GM12878 (cell line): ENCODE measurements around the gene CTSE. TPM values are rescaled to one million over a fixed set of nuclear protein-coding genes. Genes with fewer than 3 reads are reported as not detected.

Experiments used
- ATAC-seq: fragments of 200-7000 bp; cut with Tn5 transposase; 3 replicates; pipeline ENCODE4 v1.9.1; 2020; ENCODE audit warnings: mild to moderate bottlenecking, moderate library complexity
- BruUV-seq: library from RNA; stranded (reverse); fragments of 400-500 nt; replicated peaks from 2 replicates; lab custom pipeline; 2021; lab: Mats Ljungman, UMichigan
- CTCF ChIA-PET: fragments of 300-600 bp; sonication (Branson Sonifier 250); formaldehyde crosslinking; extraction: SDS; loops from one replicate; lab custom pipeline; 2021; ENCODE audit warnings: inconsistent platforms; lab: Yijun Ruan, JAX
- POLR2A ChIA-PET: fragments of 350-600 bp; formaldehyde crosslinking; extraction: SDS; loops from one replicate; lab custom pipeline; 2021; ENCODE audit warnings: inconsistent platforms; lab: Charles Lee
- RAD21 ChIA-PET: fragments of 300-600 bp; sonication (Branson Sonifier 250); formaldehyde crosslinking; loops from one replicate; lab custom pipeline; 2023; ENCODE audit warnings: antibody characterized with exemption; ENCODE audit not compliant: unreplicated experiment; lab: Charles Lee
- SMC1A ChIA-PET: fragments of 300-600 bp; sonication (Branson Sonifier 250); formaldehyde crosslinking; loops from one replicate; lab custom pipeline; 2023; ENCODE audit not compliant: unreplicated experiment, uncharacterized antibody; lab: Charles Lee
- DNase-seq: peaks from one replicate; pipeline ENCODE4 v3.0.0-alpha.2; 2011; ENCODE audit warnings: low read depth, low spot score
- FAIRE-seq: peaks from 3 replicates; lab custom pipeline; 2011; peaks lifted over from hg19 to GRCh38; lab: Jason Lieb, UNC
- H2AFZ ChIP-seq: 2 replicates; pipeline ENCODE4 v1.6.0; 2011; ENCODE audit warnings: low read depth, low read length, control low read depth; ENCODE audit not compliant: control insufficient read depth
- H3K27ac ChIP-seq: 2 replicates; pipeline ENCODE4 v1.5.1; 2011; ENCODE audit warnings: control low read depth; ENCODE audit not compliant: control insufficient read depth, insufficient read depth
- H3K27me3 ChIP-seq, 2 experiments: replicated peaks in 1 of 2; 2 replicates each; pipeline versions ENCODE4 v1.6.0 to v1.6.1; 2011; ENCODE audit warnings: low read length in 1 of 2; ENCODE audit not compliant: control insufficient read depth in 2 of 2, insufficient read depth in 2 of 2
- H3K36me3 ChIP-seq, 2 experiments: 2 replicates each; pipeline ENCODE4 v1.5.1; 2011; ENCODE audit warnings: low read length in 1 of 2; ENCODE audit not compliant: control insufficient read depth in 2 of 2, insufficient read depth in 2 of 2
- H3K4me1 ChIP-seq: 2 replicates; pipeline ENCODE4 v1.6.1; 2011; ENCODE audit warnings: mild to moderate bottlenecking, low read length, moderate library complexity, mixed read lengths; ENCODE audit not compliant: control insufficient read depth, insufficient read depth
- H3K4me2 ChIP-seq: 2 replicates; pipeline ENCODE4 v1.6.0; 2011; ENCODE audit warnings: control low read depth; ENCODE audit not compliant: control insufficient read depth, insufficient read depth
- H3K4me3 ChIP-seq: fragments of 200-600 bp; sonication (generic); 2 replicates; pipeline ENCODE4 v1.5.1; 2016
- H3K79me2 ChIP-seq: 2 replicates; pipeline ENCODE4 v1.6.0; 2011; ENCODE audit warnings: low read length; ENCODE audit not compliant: control insufficient read depth, insufficient read depth
- H3K9ac ChIP-seq: 2 replicates; pipeline ENCODE4 v1.8.0; 2011; ENCODE audit warnings: low read length, control low read depth, mixed read lengths; ENCODE audit not compliant: control insufficient read depth, insufficient read depth
- H3K9me3 ChIP-seq: replicated peaks from 3 replicates; pipeline ENCODE4 v1.5.1; 2011; ENCODE audit warnings: mild to moderate bottlenecking, low read length; ENCODE audit not compliant: control insufficient read depth, insufficient read depth
- H4K20me1 ChIP-seq: 2 replicates; pipeline ENCODE4 v1.6.0; 2011; ENCODE audit not compliant: control insufficient read depth, insufficient read depth
- CBFB ChIP-seq: IDR thresholded peaks from 2 replicates; pipeline ENCODE4 v1.6.1; 2016; ENCODE audit warnings: antibody characterized with exemption, low read depth
- EGR1 ChIP-seq, 2 experiments: IDR thresholded peaks; 1 replicate in 1 of 2; 2 replicates in 1 of 2; pipeline ENCODE4 v1.6.1; 2011 to 2012; ENCODE audit warnings: low read depth in 2 of 2, low read length in 2 of 2, borderline replicate concordance in 1 of 2, mild to moderate bottlenecking in 1 of 2, moderate library complexity in 1 of 2
- EZH2 ChIP-seq: IDR thresholded peaks from 2 replicates; pipeline ENCODE4 v1.6.1; 2012; ENCODE audit warnings: low read depth, mild to moderate bottlenecking, control low read depth, inconsistent platforms, low read length, borderline replicate concordance; ENCODE audit not compliant: control insufficient read depth
- HSF1 ChIP-seq: fragments of 150-350 bp; IDR thresholded peaks from 2 replicates; pipeline ENCODE4 v1.6.1; 2014; ENCODE audit warnings: mild to moderate bottlenecking, low read depth, low read length
- IRF5 ChIP-seq: fragments of 450-650 bp; IDR thresholded peaks from 2 replicates; pipeline ENCODE4 v1.6.1; 2017; ENCODE audit warnings: borderline replicate concordance
- KLF5 ChIP-seq: fragments of 450-650 bp; IDR thresholded peaks from 2 replicates; pipeline ENCODE4 v1.6.1; 2014; ENCODE audit warnings: mild to moderate bottlenecking; ENCODE audit not compliant: partially characterized antibody
- MTA3 ChIP-seq: IDR thresholded peaks from 2 replicates; pipeline ENCODE4 v1.6.1; 2012; ENCODE audit warnings: low read length, inconsistent platforms, borderline replicate concordance
- MXI1 ChIP-seq: fragments of 150-350 bp; IDR thresholded peaks from 2 replicates; pipeline ENCODE4 v1.6.1; 2011; ENCODE audit warnings: low read depth, mild to moderate bottlenecking, inconsistent platforms, low read length, improper control_type of control experiment
- POLR2AphosphoS2 ChIP-seq: IDR thresholded peaks from 2 replicates; pipeline ENCODE4 v1.6.1; 2011; ENCODE audit warnings: low read depth, mild to moderate bottlenecking, low read length, improper control_type of control experiment, moderate library complexity
- RFX5 ChIP-seq: IDR thresholded peaks from 2 replicates; pipeline ENCODE4 v1.6.1; 2011; ENCODE audit warnings: low read depth, low read length, improper control_type of control experiment
- SIN3A ChIP-seq: IDR thresholded peaks from 2 replicates; pipeline ENCODE4 v1.6.1; 2012; ENCODE audit warnings: low read depth, low read length, improper control_type of control experiment
- SREBF1 ChIP-seq: IDR thresholded peaks from 2 replicates; pipeline ENCODE4 v1.6.1; 2012; ENCODE audit warnings: mild to moderate bottlenecking, low read length
- SRF ChIP-seq, 2 experiments: IDR thresholded peaks; 2 replicates each; pipeline ENCODE4 v1.6.1; 2011; ENCODE audit warnings: low read depth in 2 of 2, low read length in 2 of 2, mild to moderate bottlenecking in 1 of 2, moderate library complexity in 1 of 2
- WRNIP1 ChIP-seq: IDR thresholded peaks from 2 replicates; pipeline ENCODE4 v1.6.1; 2011; ENCODE audit warnings: low read depth, low read length, improper control_type of control experiment, borderline replicate concordance
- ZNF207 ChIP-seq: fragments of 450-650 bp; IDR thresholded peaks from 2 replicates; pipeline ENCODE4 v1.6.1; 2014; ENCODE audit warnings: antibody characterized with exemption, mild to moderate bottlenecking, borderline replicate concordance
- ZNF622 ChIP-seq: fragments of 450-650 bp; IDR thresholded peaks from 2 replicates; pipeline ENCODE4 v1.6.1; 2017; ENCODE audit warnings: mild to moderate bottlenecking, inconsistent platforms
- WGBS: methylation state at CpG from one replicate; pipeline ENCODE4 v1.1.6; 2016; ENCODE audit warnings: low lambda C conversion rate; ENCODE audit not compliant: insufficient replicate concordance, insufficient coverage; ENCODE audit errors: missing lambda C conversion rate; 5-methylcytosine and 5-hydroxymethylcytosine counted together
- in situ Hi-C: fragments of 300-500 bp; cut with MboI; formaldehyde crosslinking; loops from 9 replicates; pipeline ENCODE4 v1.14.3; 2018; ENCODE audit warnings: mixed read lengths
- intact Hi-C: fragments of 100-400 bp; cut with micrococcal nuclease; formaldehyde crosslinking; loops from one replicate; pipeline ENCODE4 v1.14.2; 2022; ENCODE audit not compliant: unreplicated experiment
- polyA plus RNA-seq, 11 experiments: library from polyadenylated mRNA; depleted of rRNA in 4 of 11; unstranded in 6 of 11; stranded (reverse) in 5 of 11; fragments of >200 nt; fragmentation: Nextera tagmentation in 4 of 11; fragmentation: Illumina TruSeq in 1 of 11; extraction: Ambion mirVana in 4 of 11; extraction: Trizol in 1 of 11; gene quantifications; 1 replicate in 1 of 11; 2 replicates in 10 of 11; pipeline versions ENCODE4 v1.2.1 to v1.2.3, GENCODE V29; 2011 to 2016; ENCODE audit warnings: inconsistent platforms in 2 of 11, missing spikeins in 2 of 11, low read depth in 1 of 11
- total RNA-seq, 4 experiments: library from RNA; depleted of rRNA in 3 of 4; stranded (reverse); fragments of >200 nt in 3 of 4; fragmentation: Illumina TruSeq in 1 of 4; extraction: Trizol in 1 of 4; gene quantifications; 2 replicates each; pipeline versions ENCODE4 v1.2.1 to v1.2.3, GENCODE V29; 2013 to 2021
- TF ChIP-seq, protein P1 (sequence below): fragments of 450-650 bp; conservative IDR thresholded peaks from 2 replicates; pipeline ENCODE4 v1.6.1; 2017; ENCODE audit warnings: mild to moderate bottlenecking, moderate library complexity

The CTSE gene
- total and polyA plus RNA-seq, 10 of the 15 experiments (the other 5 are each of a cell fraction or from before 2014, with no cell fraction given): 0.26 TPM; not detected in 9

DNA sequence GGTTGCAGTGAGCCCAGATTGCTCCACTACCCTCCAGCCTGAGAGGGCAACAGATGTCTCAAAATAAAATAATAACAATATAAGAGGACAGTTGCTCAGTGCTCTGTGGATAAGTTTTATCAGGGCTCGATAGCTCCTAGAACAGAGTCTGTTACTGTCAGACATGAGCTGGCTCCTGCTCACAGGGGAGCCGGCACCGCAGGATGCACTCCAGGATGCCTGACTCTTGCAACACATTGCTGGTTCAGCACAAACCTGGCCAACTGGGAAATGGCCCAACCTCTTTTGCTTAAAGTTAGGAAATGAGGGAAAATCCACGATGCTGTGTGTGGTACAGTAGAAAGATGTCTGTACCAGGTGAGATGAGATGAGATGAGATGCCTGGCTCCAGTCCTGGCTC, 5.8 kb upstream of the CTSE start (continued):
- no peak for TF ChIP-seq MTA3

DNA sequence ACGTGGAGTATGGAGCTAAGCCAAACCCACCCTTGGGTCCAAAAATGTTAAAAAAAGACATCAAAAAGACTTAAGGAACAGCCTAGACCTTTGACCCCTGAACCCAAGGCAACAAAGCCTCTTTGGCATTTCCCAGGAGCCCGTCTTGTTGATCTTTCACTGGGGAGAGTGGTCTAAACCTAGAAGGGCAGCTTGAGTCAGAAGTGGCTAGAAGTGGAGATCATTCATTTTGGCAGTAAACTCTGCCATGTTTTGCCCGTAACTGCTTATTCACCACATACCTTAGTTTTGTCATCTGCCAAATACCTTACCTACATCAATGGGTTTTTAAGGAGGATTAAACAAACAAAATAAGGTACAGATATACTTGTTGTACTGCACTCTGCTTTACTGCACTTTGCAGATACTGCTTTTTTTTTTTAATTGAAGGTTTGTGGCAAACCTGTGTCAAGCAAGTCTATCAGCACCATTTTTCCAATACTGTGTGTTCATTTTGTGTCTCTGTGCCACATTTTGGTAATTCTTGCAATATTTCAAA, 1.7 kb upstream of the CTSE start:
- Histone ChIP-seq H3K4me3 (no peak overlapping the region), H4K20me1 (no peaks in the 10 kb centered on the region), H2AFZ (no peak overlapping the region), H3K9me3 (no peaks in the 10 kb centered on the region; the same call in 2 of the 3 replicates), H3K9ac (no peak overlapping the region), H3K27me3 (peaks cover 0 to 5% of the 10 kb centered on the region in 2 experiments; a peak in 1 of 4 replicates), H3K27ac (no peak overlapping the region), H3K36me3 (no peaks in the 10 kb centered on the region), H3K4me1 (no peaks in the 10 kb centered on the region), H3K79me2 (no peaks in the 10 kb centered on the region), H3K4me2 (no peak overlapping the region)
- ATAC-seq (no peak), FAIRE-seq (no peak), DNase-seq (no peak)
- in situ Hi-C loops: loop anchor here (5.0 kb wide), 1 partner anchor 77 kb away; no protein-coding TSS in a partner anchor
- WGBS: 33% methylated on average over 3 of the region's 3 CpGs
- SMC1A ChIA-PET: interaction anchor here (1.0 to 11.4 kb wide), 2 partner anchors 20 to 79 kb away, joined by 4 to 329 read pairs; no protein-coding TSS in a partner anchor
- CTCF ChIA-PET: interaction anchor here (1.6 to 9.4 kb wide), 3 partner anchors 27 to 82 kb away, joined by 5 to 384 read pairs (median 8); no protein-coding TSS in a partner anchor
- BruUV-seq: no TSS peak
- RAD21 ChIA-PET: interaction anchor here (1.3 to 1.8 kb wide), 2 partner anchors 23 to 81 kb away, joined by 3 to 12 read pairs; no protein-coding TSS in a partner anchor
- POLR2A ChIA-PET: no interaction called here
- intact Hi-C loops: no loop called here
- TF ChIP-seq EGR1 (IDR thresholded peaks at IDR 0.05; ENCODE audit: borderline replicate concordance in 1 of 2, low read depth in 2 of 2, low read length in 2 of 2): no peak
- TF ChIP-seq SREBF1: no peak
- TF ChIP-seq HSF1: no peak
- no peak for TF ChIP-seq SRF (IDR thresholded peaks at IDR 0.05; ENCODE audit: low read depth in 2 of 2, low read length in 2 of 2)
- TF ChIP-seq KLF5: no peak
- no peak for TF ChIP-seq ZNF207
- no peak for TF ChIP-seq CBFB
- no peak for TF ChIP-seq IRF5
- TF ChIP-seq, protein P1, sequence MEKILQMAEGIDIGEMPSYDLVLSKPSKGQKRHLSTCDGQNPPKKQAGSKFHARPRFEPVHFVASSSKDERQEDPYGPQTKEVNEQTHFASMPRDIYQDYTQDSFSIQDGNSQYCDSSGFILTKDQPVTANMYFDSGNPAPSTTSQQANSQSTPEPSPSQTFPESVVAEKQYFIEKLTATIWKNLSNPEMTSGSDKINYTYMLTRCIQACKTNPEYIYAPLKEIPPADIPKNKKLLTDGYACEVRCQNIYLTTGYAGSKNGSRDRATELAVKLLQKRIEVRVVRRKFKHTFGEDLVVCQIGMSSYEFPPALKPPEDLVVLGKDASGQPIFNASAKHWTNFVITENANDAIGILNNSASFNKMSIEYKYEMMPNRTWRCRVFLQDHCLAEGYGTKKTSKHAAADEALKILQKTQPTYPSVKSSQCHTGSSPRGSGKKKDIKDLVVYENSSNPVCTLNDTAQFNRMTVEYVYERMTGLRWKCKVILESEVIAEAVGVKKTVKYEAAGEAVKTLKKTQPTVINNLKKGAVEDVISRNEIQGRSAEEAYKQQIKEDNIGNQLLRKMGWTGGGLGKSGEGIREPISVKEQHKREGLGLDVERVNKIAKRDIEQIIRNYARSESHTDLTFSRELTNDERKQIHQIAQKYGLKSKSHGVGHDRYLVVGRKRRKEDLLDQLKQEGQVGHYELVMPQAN: no peak
- TF ChIP-seq MXI1: no peak
- TF ChIP-seq WRNIP1: no peak
- no peak for TF ChIP-seq RFX5
- TF ChIP-seq ZNF622: no peak
- TF ChIP-seq POLR2AphosphoS2: no peak
- no peak for TF ChIP-seq EZH2
- no peak for TF ChIP-seq SIN3A
